DND-41 (cell line): ENCODE results near the gene EPHB1.

Source experiments
- EZH2 ChIP-seq: IDR thresholded peaks from 3 replicates; pipeline ENCODE4 v1.6.1; 2012; ENCODE audit warnings: borderline replicate concordance, low read depth, mild to moderate bottlenecking, moderate library complexity, low read length, inconsistent platforms; ENCODE audit not compliant: severe bottlenecking
- TF ChIP-seq, protein P1 (sequence below): IDR thresholded peaks from 2 replicates; pipeline ENCODE4 v1.5.1; 2012; ENCODE audit warnings: borderline replicate concordance, low read length, moderate library complexity, mild to moderate bottlenecking; ENCODE audit not compliant: poor library complexity, severe bottlenecking; ENCODE audit errors: extremely low read depth

- TF ChIP-seq, protein P1, sequence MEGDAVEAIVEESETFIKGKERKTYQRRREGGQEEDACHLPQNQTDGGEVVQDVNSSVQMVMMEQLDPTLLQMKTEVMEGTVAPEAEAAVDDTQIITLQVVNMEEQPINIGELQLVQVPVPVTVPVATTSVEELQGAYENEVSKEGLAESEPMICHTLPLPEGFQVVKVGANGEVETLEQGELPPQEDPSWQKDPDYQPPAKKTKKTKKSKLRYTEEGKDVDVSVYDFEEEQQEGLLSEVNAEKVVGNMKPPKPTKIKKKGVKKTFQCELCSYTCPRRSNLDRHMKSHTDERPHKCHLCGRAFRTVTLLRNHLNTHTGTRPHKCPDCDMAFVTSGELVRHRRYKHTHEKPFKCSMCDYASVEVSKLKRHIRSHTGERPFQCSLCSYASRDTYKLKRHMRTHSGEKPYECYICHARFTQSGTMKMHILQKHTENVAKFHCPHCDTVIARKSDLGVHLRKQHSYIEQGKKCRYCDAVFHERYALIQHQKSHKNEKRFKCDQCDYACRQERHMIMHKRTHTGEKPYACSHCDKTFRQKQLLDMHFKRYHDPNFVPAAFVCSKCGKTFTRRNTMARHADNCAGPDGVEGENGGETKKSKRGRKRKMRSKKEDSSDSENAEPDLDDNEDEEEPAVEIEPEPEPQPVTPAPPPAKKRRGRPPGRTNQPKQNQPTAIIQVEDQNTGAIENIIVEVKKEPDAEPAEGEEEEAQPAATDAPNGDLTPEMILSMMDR: no peak
- no peak for TF ChIP-seq EZH2
Observed at GRCh38 chr3:135081451-135081850, 286.4 kb downstream of the EPHB1 start.
